Activated gamma-delta T cell treated with Interleukin-2 at 50 U/mL for 16 hours (primary cell): Measurements from ENCODE around the gene KREMEN1.
"Not testable (repeated sequence)": the region's sequence is repeated elsewhere in the genome, so short reads cannot be mapped to it uniquely, and the experiment has no call there.

Experiments used
- DNase-seq: peaks from one replicate; pipeline ENCODE4 v3.0.0-alpha.2; 2020

The KREMEN1 gene

DNA sequence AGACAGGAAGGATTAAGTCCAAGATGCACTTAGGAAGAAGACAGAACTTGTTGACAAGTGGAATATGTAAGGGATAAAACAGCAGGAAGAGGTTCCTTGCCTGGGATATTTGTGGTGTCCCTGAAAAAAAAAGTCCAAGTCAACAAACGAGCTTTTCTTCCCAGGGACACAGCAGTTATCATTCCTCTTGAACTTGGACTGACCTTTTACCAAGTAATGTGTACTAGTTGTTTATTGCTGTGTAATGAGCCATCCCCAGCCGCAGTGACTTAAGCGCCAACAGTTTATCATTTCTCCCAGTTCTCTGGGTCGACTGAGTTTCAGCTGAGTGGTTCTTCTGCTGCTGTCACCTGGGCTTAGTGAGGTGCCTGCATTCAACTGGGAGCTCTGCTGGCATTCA is 37.0 kb downstream of the KREMEN1 start:
- DNase-seq, result no peak

DNA sequence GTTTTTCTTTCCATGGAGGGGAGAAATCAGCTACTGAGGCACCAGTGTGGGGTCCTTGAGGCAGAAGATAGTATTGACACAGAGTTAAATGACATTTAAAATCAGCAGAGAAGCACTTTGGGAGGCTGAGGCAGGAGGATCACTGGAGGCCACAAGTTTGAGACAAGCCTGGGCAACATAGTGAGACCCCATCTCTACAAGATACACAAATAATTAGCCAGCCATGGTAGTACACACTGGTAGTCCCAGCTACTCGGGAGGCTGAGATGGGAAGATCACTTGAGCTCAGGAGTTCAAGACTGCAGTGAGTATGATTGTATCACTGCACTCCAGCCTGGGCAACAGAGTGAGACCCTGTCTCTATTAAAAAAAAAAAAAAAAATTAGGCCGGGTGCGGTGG is 38.1 kb downstream of the KREMEN1 start:
- DNase-seq, result no peak

DNA sequence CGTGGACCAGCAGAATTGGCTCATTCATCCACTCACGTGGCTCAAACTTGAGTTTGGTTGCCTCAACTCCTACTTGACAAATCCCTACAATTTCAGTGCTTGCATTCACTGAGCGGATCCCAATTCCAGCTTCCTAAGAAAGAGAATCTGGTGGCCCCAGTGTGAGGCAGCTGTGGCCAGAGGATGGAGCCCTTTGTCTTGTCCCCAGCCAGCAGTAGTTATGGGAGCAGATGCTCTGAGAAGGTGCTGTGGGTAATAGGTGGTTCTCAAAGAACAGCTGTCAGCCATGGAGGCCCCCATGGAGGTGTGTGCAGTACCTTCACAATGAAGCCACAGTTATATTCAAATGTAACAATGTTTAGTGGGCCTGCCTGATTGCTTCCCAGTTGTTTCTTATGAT is 39.3 kb downstream of the KREMEN1 start:
- no peak for DNase-seq

DNA sequence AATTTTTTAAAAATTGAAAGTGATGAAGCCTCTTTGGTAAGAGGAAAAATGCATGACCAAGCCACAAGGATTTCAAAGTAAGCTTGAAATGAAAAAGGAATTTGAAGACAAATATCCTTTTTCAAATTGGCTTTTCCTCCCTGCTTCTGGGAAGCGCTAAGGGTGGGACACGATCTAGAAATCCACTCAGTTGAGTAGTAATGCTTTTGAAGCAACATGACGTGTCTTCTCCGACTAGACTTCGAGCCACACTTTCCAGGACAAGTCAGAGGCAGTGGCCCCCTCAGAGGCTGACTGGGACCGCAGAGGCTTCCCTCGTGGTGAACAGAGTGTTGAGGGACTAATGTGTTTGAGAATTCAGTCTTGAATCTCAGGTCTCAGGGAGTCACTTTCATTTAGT is 39.8 kb downstream of the KREMEN1 start:
- no peak for DNase-seq

GRCh38 chr22:29113319-29113718 is 40.5 kb downstream of the KREMEN1 start:
- no peak for DNase-seq

DNA sequence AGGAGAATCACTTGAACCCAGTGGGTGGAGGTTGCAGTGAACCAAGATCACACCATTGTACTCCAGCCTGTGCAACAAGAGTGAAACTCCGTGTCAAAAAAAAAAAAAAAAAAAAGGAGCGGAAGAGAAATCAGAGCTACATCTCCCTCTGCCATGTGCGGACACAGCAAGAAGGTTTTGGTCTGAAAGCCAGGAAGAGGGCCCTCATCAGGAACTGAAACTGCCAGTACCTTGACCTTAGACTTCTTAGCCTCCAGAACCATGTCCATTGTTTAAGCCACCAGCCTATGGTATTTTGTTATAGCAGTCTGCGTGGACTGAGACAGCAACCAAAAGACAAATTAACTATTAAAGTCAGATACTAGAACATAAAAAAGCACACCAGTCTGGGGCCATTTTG is 41.6 kb downstream of the KREMEN1 start:
- no peak for DNase-seq

DNA sequence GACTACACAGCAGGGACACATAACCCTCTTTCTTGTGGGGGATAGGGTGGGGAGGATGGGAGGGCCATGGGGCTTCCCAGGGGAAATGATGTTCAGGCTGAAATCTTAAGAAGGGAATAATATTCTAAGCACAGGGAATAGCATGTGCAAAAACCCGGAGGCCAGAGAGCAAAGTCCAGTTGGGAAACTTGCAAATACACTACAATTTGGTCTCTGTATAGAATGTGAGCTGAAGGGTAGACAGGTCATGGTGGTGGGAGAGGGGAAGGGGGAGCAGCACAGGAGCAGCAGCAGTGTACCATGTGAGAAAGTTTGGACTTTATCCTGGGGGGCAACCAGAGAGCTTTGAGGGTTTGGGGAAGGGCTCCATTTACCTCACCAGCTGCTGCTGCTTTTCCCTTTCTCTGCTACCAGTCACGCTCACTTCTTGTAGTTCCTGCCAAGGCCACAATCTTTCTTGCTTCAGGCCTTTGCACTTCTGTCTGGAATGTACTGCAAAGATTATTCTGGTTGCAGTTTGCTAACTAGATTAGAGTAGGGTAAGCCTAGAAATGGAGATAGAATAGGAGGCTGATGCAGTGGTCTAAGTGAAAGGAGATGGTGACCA is 43.0 kb downstream of the KREMEN1 start:
- no peak for DNase-seq

- no peak for DNase-seq
Measured at GRCh38 chr22:29116397-29117123, 43.7 kb downstream of the KREMEN1 start.

DNA sequence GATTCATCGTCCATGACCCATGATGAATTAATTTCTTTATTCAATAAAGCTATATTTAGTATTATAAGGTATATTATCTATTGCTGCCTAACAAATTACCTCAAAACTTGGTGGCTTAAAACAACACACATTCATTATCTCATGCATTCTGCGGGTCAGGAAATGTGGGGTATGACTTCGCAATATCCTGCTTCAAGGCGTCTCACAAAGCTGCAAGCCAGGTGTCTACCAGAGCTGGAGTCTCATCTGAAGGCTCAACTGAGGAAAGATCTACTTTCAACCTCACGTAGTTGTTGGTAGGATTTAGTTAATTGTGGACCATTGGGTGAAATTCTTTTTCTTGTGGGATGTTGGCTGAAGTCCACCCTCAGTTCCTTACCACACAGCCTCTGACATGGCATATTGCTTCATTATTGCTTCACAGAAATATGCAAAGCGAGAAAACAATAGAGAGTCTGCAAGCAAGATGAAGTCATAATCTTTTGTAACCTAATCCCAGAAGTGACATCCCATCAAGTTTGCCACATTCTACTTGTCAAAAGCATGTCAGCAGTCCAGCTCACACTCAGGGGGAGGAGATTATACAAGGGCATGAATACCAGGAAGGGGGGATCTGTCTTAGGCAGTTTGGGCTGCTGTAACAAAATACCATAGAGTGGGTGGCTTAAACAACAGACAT is 45.1 kb downstream of the KREMEN1 start:
- DNase-seq, result no peak

GRCh38 chr22:29120098-29120912 is 47.5 kb downstream of the KREMEN1 start:
- not testable (repeated sequence) for DNase-seq

GRCh38 chr22:29121124-29121523 is 48.3 kb downstream of the KREMEN1 start:
- no peak for DNase-seq

- no peak for DNase-seq
Measured at GRCh38 chr22:29122041-29122440, 49.2 kb downstream of the KREMEN1 start.

DNA sequence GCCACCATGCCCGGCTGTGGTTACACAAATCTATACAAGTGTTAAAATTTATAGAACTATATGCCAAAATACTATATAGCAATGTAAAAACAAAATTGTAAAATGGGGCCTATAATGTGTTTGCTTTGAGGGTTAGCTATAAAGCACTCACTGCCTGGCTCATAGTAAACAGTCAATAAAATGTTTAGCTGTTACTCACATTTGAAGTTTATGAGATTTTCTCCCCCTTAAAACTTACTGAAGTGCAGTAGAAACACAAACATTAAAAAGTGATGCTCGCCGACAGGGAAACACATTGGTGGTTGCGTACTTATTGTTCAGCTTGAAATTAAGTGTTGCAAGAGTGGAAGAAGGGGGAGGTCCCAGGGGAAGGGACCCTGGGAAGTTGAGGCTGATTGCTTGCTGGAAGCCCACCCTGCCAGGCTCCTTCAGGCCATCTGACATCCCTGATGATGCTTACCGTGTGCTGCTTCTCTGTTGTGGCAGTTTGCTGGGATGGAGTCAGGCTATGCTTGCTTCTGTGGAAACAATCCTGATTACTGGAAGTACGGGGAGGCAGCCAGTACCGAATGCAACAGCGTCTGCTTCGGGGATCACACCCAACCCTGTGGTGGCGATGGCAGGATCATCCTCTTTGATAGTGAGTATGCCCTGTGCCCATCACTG is 52.1 kb downstream of the KREMEN1 start:
- DNase-seq, result no peak

DNA sequence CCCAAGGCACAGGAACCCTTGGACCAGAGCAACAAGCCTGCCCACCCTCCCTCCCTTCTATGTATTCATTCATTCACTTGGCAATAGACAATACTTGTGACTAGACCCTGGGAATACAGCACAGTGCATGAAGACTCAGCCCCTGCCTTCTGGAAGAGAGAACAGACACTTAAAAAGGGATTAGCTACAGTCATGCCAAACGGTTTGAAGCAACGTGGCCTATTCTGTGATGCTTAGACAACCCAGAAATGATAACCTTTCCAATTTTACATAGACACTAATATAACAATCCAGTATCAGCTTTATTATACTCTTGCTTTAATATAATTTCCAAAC is 52.6 kb downstream of the KREMEN1 start:
- no peak for DNase-seq

- no peak for DNase-seq
Measured at GRCh38 chr22:29125844-29126243, 53.0 kb downstream of the KREMEN1 start.

DNA sequence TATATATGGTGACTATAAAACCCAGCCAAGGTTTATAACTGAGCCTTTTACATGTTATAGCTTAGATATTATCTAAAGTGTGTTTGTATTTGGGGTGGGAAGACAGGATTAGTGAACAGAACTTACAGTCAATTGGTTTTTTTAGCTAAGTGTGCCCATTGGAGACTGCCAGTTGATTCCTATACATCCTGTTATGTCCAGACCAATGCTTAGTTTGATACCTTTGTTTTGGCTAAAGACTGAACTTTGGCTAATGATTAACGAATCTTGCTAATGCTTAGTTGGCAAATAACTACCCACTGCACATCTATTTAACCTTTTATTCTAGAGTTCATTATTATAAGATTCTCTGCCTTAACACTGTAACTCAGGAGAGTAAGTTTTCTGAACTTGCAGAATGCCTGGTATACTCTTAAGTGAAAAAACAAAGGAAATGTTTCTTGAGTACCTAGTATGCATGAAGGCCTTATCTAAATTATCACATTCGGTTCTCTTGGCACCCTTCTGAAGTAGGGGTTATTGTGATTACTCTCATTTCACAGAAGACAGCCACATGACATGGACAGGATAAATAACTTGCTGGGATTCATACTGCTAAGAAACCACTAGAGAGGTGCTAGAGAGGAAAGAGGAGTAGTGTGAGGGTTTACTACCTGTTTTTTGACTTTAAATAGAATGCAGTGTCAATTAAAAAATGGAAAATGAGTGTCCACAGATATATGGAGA is 54.0 kb downstream of the KREMEN1 start:
- DNase-seq, result no peak

DNA sequence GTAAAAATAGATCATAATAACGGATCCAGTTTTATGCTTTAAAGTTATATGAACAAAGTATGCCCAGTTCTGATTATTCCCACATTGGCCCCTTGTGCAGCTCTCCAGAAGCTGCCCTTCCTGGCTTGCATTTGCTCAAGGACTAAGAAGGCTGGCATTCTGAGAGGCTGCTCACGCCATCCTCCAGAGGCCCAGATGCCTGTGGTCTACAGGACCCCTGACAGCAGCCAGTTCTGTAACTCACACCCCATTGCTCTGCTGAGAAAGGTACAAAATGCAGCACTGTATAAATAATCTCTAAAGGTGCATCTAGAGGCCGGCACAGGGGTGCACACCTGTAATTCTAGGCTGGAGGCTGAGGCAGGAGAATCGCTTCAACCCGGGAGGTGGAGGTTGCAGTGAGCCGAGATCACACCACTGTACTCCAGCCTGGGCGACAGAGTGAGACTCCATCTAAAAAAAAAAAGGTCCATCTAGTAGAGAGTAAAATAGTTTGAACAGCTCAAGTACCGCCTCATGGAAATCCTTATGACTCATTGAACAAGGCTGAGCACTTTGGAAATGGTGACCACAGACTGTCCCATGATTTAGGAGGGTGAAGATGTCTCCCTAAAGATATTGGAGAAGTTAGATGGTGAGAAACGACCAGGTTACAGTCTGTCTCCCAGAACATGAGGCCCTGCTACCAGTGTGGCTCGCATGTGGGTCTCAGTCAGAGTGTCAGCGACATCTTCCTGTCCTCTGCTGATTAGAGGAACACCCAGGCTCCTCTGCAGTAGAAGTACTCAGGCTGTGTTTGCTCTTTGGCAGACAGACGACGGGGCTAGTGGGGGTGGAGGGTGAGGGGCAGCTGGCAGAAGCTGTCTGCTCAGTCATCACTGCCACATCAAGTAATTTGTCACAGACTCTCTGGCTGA is 56.3 kb downstream of the KREMEN1 start:
- no peak for DNase-seq

- DNase-seq, result no peak
Measured at GRCh38 chr22:29129808-29130140, 56.9 kb downstream of the KREMEN1 start.

GRCh38 chr22:29130476-29130875 is 57.6 kb downstream of the KREMEN1 start:
- DNase-seq, result no peak

GRCh38 chr22:29133603-29134133 is 60.8 kb downstream of the KREMEN1 start:
- DNase-seq, result no peak

- DNase-seq, result no peak
Measured at GRCh38 chr22:29134448-29134847, 61.6 kb downstream of the KREMEN1 start.
